ENCODE measurements around the gene RUNX1.

The RUNX1 gene

DNA sequence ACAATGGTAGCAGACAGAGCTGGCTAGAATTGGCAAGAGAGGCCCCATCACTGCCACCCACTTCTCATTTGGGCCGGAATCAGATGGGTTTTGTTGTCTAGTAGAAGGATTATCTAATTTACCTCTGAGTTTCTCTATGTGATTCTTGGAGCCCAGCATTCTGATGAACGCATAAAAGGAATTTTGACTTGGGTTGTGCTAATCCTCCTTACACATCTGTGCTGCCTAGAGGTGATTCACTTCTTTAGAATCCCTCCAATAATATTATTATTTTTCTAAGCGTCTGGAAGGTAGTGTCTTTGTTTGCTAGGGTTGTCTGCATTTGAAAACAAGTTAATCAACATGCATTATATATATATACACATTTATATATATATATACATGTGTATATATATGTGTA lies 118.1 kb downstream of the RUNX1 start:
- no peak overlapping the region for H3K27ac ChIP-seq
- no peak for TF ChIP-seq CTCF (IDR thresholded peaks at IDR 0.05)
- no peak for TF ChIP-seq ZFX (IDR thresholded peaks at IDR 0.05; ENCODE audit: borderline replicate concordance)

GRCh38 chr21:34928637-34929036 lies 120.5 kb downstream of the RUNX1 start:
- TF ChIP-seq ZFX (IDR thresholded peaks at IDR 0.05; ENCODE audit: borderline replicate concordance) (no peak), CTCF (IDR thresholded peaks at IDR 0.05) (no peak)
- H3K27ac ChIP-seq, result no peak overlapping the region

DNA sequence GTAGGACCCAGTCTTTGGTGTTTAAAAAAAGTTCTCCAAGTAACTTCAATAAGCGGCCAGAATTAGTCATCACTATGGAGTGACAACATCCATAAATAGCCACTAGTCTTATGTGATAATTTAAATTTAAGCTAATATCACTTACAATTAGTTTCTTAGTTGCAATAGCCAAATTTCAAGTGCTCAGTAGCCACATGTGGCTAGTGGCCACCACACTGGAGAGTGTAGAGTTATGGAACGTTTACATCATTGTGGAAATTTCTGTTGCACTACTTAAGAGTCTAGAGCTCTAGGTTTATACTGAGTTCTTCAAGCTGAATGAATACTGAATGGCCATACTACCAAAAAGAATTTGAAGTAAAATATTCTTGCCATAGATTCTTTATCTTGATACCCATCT lies 121.1 kb downstream of the RUNX1 start:
- TF ChIP-seq CTCF (IDR thresholded peaks at IDR 0.05) (no peak), ZFX (IDR thresholded peaks at IDR 0.05; ENCODE audit: borderline replicate concordance) (no peak)
- no peak overlapping the region for H3K27ac ChIP-seq

DNA sequence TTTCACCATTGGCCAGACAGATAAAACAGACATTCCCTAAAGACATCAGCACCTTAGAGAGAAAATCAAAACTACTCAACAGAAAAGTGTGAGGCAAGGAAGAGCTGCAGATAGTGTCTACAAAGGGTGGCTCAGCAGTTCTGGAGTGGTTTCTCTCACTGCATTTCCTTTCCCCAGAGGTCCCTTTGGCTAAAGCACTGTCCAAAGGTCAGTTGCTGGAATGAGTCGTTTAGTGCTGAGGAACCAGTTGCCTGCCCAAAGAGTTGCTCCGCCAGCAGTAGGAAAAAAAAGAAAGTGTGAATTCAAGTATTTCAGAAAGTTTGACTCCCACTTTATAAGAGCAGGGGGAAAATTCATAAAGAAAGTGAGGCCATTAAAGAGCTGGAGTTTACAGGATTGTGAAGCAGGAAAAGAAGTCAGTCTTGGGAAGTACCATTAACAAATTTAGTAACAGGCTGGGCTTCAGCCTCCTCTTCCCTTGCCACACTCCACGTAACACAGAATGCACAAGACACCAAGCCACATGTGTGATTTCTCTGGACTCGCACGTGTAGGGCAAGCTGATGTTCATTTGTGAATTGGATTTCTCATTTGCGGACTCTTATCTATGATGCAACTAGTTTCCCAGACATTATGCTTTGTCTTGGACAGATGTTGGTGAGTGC lies 122.2 kb downstream of the RUNX1 start:
- H3K27ac ChIP-seq, result no peak overlapping the region
- TF ChIP-seq CTCF (IDR thresholded peaks at IDR 0.05) (no peak), ZFX (IDR thresholded peaks at IDR 0.05; ENCODE audit: borderline replicate concordance) (no peak)

- no peak overlapping the region for H3K27ac ChIP-seq
Measured at GRCh38 chr21:34925597-34925996, 123.5 kb downstream of the RUNX1 start.

DNA sequence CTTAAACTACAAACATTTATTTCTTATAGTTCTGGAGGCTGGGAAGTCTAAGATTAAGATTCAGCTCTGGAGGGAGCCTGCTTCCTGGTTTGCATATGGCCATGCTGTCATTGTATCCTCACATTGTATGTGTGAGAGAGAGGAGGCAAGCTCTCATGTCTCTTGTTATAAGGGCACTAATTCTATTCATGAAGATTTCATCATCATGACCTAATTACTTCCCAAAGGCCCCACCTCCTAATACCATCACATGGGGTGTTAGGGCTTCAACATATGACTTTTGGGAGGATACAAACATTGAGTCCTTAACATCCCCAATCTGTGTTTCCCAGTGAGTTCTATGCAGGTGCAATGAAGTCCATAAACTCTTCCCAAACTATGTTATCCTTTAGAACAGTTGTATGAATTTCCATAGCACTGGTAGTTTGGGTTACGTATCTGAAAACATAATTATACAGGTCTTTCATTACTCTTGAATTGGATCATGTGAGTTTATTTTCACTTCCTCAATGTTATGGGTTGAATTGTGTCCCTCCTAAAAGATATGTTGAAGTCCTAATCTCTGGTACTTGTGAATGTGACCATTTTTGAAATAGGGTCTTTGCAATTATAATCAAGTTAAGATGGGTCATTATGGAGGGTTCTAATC lies 124.2 kb downstream of the RUNX1 start:
- H3K27ac ChIP-seq, result no peak overlapping the region
- TF ChIP-seq ZFX (IDR thresholded peaks at IDR 0.05; ENCODE audit: borderline replicate concordance), result no peak
- no peak for TF ChIP-seq CTCF (IDR thresholded peaks at IDR 0.05)

More at GRCh38 chr21:34925597-34925996, 123.5 kb downstream of the RUNX1 start:
- no peak for TF ChIP-seq ZFX (IDR thresholded peaks at IDR 0.05; ENCODE audit: borderline replicate concordance)
- no peak for TF ChIP-seq CTCF (IDR thresholded peaks at IDR 0.05)

DNA sequence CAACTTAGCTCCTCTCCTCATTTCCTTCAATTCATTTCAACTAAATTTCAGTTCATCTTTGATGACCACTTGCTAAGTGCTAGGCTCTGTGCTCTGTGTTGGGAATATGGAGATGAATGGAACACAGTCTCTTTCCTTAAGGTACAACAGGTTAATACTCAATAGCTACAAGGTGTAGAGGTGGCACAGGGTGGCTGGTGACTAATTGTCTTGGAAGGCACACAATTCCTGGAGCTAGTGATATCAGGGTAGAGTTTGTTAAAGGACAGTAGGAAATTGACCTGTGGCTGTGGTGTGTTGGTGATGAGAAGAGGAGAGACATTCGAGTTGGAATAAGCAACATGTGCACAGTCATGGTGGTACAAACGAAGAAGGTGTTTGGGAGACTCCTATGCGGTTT lies 124.9 kb downstream of the RUNX1 start:
- no peak overlapping the region for H3K27ac ChIP-seq
- no peak for TF ChIP-seq ZFX (IDR thresholded peaks at IDR 0.05; ENCODE audit: borderline replicate concordance)
- TF ChIP-seq CTCF (IDR thresholded peaks at IDR 0.05), result no peak

Measured in 22Rv1 (cell line).